HG02981 (cell line): ENCODE measurements around the gene TUBA3D.
"Not testable (repeated sequence)": the region's sequence is repeated elsewhere in the genome, so short reads cannot be mapped to it uniquely, and the experiment has no call there.

ENCODE experiments used
- ATAC-seq: cut with Tn5 transposase; IDR thresholded peaks from one replicate; pipeline ENCODE4 v1.9.1; 2021; ENCODE audit warnings: mild to moderate bottlenecking, moderate library complexity; ENCODE audit not compliant: unreplicated experiment

TUBA3D gene

GRCh38 chr2:131531547-131532185 is 55.7 kb downstream of the TUBA3D start:
- ATAC-seq = not testable (repeated sequence)
